Measurements from ENCODE around the gene ADGRL3. TPM values are rescaled to one million over a fixed set of nuclear protein-coding genes. Genes with fewer than 3 reads are reported as not detected.

Gene ADGRL3
- total RNA-seq, 2 experiments from 2014 or later = not detected

DNA sequence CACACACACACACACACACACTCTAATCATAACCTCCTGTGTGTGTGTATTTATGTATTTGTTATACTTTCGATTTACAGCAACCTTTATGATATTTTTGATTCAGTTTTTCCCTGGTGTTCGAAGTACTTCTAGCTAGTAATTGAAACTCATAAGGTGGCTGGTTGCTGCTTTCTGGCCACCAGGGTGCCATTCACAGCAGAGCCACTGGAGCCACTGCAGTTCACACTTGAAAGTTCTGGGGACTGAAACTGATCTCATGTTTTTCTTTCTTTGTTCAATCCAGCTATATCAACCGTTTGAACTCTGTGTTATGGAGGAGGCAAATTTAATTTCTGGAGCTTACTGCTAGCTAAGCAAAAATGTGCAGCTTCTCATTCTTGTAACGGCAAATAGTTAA, 419.4 kb downstream of the ADGRL3 start:
- DNase-seq (ENCODE audit: low spot score) = no peak
- Histone ChIP-seq H3K4me1 (ENCODE audit: insufficient read depth, low read length, poor library complexity, severe bottlenecking) (no peaks in the 10 kb centered on the region), H4K20me1 (ENCODE audit: insufficient read depth, low read length) (no peaks in the 10 kb centered on the region), H3K4me2 (ENCODE audit: low read length) (no peak overlapping the region), H3K9me2 (ENCODE audit: insufficient read depth, low read length) (no peaks in the 10 kb centered on the region), H3K36me3 (ENCODE audit: insufficient read depth, low read length) (no peaks in the 10 kb centered on the region), H3K27ac (ENCODE audit: low read depth, low read length, poor library complexity, severe bottlenecking) (no peak overlapping the region), H3K9me3 (ENCODE audit: low read length) (no peaks in the 10 kb centered on the region), H3K79me2 (ENCODE audit: insufficient read depth, low read depth, low read length) (no peaks in the 10 kb centered on the region), H3K4me3 (ENCODE audit: low read depth, low read length, poor library complexity, severe bottlenecking) (no peak overlapping the region), H2AFZ (ENCODE audit: low read length) (no peak overlapping the region)
- intact Hi-C loops (cut with micrococcal nuclease; ENCODE audit: unreplicated experiment) = no loop called here
- TF ChIP-seq, protein P1, sequence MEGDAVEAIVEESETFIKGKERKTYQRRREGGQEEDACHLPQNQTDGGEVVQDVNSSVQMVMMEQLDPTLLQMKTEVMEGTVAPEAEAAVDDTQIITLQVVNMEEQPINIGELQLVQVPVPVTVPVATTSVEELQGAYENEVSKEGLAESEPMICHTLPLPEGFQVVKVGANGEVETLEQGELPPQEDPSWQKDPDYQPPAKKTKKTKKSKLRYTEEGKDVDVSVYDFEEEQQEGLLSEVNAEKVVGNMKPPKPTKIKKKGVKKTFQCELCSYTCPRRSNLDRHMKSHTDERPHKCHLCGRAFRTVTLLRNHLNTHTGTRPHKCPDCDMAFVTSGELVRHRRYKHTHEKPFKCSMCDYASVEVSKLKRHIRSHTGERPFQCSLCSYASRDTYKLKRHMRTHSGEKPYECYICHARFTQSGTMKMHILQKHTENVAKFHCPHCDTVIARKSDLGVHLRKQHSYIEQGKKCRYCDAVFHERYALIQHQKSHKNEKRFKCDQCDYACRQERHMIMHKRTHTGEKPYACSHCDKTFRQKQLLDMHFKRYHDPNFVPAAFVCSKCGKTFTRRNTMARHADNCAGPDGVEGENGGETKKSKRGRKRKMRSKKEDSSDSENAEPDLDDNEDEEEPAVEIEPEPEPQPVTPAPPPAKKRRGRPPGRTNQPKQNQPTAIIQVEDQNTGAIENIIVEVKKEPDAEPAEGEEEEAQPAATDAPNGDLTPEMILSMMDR (conservative IDR thresholded peaks at IDR 0.05; ENCODE audit: low read length) = no peak
- TF ChIP-seq EZH2phosphoT487 (IDR thresholded peaks at IDR 0.05; ENCODE audit: borderline replicate concordance, low read depth, low read length) = no peak
- POLR2A ChIA-PET = no interaction called here
- CTCF ChIA-PET (ENCODE audit: unreplicated experiment) = no interaction called here
- no TSS peak for BruUV-seq (replicated peaks)

DNA sequence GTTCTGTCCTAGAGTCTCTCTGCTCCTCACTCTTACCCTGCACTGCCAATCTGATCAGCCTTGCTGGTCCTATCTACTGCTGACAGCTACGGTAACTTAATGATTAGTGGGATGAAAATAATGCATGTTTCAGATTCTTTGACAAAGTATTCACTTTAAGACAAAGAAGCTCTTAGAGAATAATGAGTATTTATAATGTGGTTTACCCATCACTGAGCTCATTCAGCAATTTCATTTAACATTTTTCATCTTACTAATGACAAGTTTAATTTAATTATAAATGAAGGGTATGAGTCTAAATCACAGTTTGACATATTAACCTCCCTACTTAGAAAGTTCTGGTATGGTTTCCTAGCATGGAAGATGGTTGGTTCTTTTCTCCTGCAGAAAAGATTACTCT, 428.2 kb downstream of the ADGRL3 start:
- BruUV-seq (replicated peaks) = no TSS peak
- TF ChIP-seq, protein P1 (conservative IDR thresholded peaks at IDR 0.05; ENCODE audit: low read length) = no peak
- TF ChIP-seq EZH2phosphoT487 (IDR thresholded peaks at IDR 0.05; ENCODE audit: borderline replicate concordance, low read depth, low read length) = no peak
- POLR2A ChIA-PET = no interaction called here

DNA sequence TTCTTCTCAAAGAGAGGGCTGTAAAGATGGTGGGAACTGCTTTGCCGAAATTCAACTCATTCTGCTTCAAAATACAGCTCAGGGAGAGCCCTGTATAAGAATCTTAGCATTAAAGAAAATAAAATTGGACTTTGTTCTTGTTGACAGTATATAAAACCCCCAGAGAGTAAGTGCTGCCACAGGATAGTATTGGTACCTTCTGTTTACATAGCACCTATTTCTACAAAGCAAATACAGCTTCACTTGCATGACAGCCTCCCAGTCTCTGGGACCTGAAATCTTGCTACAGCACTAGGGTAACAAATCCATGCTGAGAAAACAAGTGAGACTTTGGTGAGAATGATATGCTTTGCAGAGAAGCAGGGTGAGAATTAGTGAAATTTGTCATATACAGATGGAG, 428.6 kb downstream of the ADGRL3 start:
- Histone ChIP-seq H3K4me1 (ENCODE audit: insufficient read depth, low read length, poor library complexity, severe bottlenecking) (no peaks in the 10 kb centered on the region), H3K4me2 (ENCODE audit: low read length) (no peak overlapping the region), H2AFZ (ENCODE audit: low read length) (no peak overlapping the region), H3K9me3 (ENCODE audit: low read length) (no peaks in the 10 kb centered on the region), H3K27ac (ENCODE audit: low read depth, low read length, poor library complexity, severe bottlenecking) (no peak overlapping the region), H4K20me1 (ENCODE audit: insufficient read depth, low read length) (no peaks in the 10 kb centered on the region), H3K4me3 (ENCODE audit: low read depth, low read length, poor library complexity, severe bottlenecking) (no peak overlapping the region), H3K79me2 (ENCODE audit: insufficient read depth, low read depth, low read length) (no peaks in the 10 kb centered on the region), H3K9me2 (ENCODE audit: insufficient read depth, low read length) (no peaks in the 10 kb centered on the region), H3K36me3 (ENCODE audit: insufficient read depth, low read length) (no peaks in the 10 kb centered on the region)
- ChIA-PET CTCF (ENCODE audit: unreplicated experiment) (no interaction called here), POLR2A (no interaction called here)
- TF ChIP-seq EZH2phosphoT487 (IDR thresholded peaks at IDR 0.05; ENCODE audit: borderline replicate concordance, low read depth, low read length) = no peak
- TF ChIP-seq, protein P1 (conservative IDR thresholded peaks at IDR 0.05; ENCODE audit: low read length) = no peak
- no peak for DNase-seq (ENCODE audit: low spot score)
- BruUV-seq (replicated peaks) = no TSS peak
- intact Hi-C loops (cut with micrococcal nuclease; ENCODE audit: unreplicated experiment) = no loop called here

More for the DNA sequence above, 428.2 kb downstream of the ADGRL3 start:
- Histone ChIP-seq H3K9me2 (ENCODE audit: insufficient read depth, low read length) (no peaks in the 10 kb centered on the region), H3K79me2 (ENCODE audit: insufficient read depth, low read depth, low read length) (no peaks in the 10 kb centered on the region), H2AFZ (ENCODE audit: low read length) (no peak overlapping the region), H3K9me3 (ENCODE audit: low read length) (no peaks in the 10 kb centered on the region), H3K36me3 (ENCODE audit: insufficient read depth, low read length) (no peaks in the 10 kb centered on the region), H4K20me1 (ENCODE audit: insufficient read depth, low read length) (no peaks in the 10 kb centered on the region), H3K4me1 (ENCODE audit: insufficient read depth, low read length, poor library complexity, severe bottlenecking) (no peaks in the 10 kb centered on the region), H3K4me3 (ENCODE audit: low read depth, low read length, poor library complexity, severe bottlenecking) (no peak overlapping the region), H3K4me2 (ENCODE audit: low read length) (no peak overlapping the region), H3K27ac (ENCODE audit: low read depth, low read length, poor library complexity, severe bottlenecking) (no peak overlapping the region)
- no peak for DNase-seq (ENCODE audit: low spot score)
- CTCF ChIA-PET (ENCODE audit: unreplicated experiment) = no interaction called here
- intact Hi-C loops (cut with micrococcal nuclease; ENCODE audit: unreplicated experiment) = no loop called here

All from OCI-LY7 (cell line).